Prostate gland (tissue), 2 donors: Measurements from ENCODE around the gene TACR2. TPM values are rescaled to one million over a fixed set of nuclear protein-coding genes. Genes with fewer than 3 reads are reported as not detected.

Experiments used
- DNase-seq: peaks from one replicate; pipeline ENCODE4 v3.0.0-alpha.2; 2019; ENCODE audit warnings: low spot score
- H3K27ac ChIP-seq, 2 donors: fragments of 200-600 bp; sonication (generic); 2 replicates each; pipeline ENCODE4 v1.5.1; 2017 to 2019
- H3K27me3 ChIP-seq: fragments of 200-600 bp; sonication (generic); replicated peaks from 2 replicates; pipeline ENCODE4 v1.5.1; 2019; ENCODE audit not compliant: insufficient read depth
- H3K36me3 ChIP-seq, 2 donors: fragments of 200-600 bp; sonication (generic); 1 replicate in 1 of 2; 2 replicates in 1 of 2; pipeline versions ENCODE4 v1.5.1 to v1.8.1; 2017 to 2019
- H3K4me1 ChIP-seq: fragments of 200-600 bp; sonication (generic); replicated peaks from 2 replicates; pipeline ENCODE4 v1.5.1; 2019
- H3K4me3 ChIP-seq, 2 donors: fragments of 200-600 bp; sonication (generic); 2 replicates each; pipeline ENCODE4 v1.5.1; 2017 to 2019
- H3K9me3 ChIP-seq: fragments of 200-600 bp; sonication (generic); 2 replicates; pipeline ENCODE4 v1.5.1; 2017
- CTCF ChIP-seq, 4 experiments: fragments of 200-600 bp in 2 of 4; fragments of 450-650 bp in 2 of 4; sonication (generic) in 2 of 4; IDR thresholded peaks; 1 replicate in 3 of 4; 2 replicates in 1 of 4; pipeline ENCODE4 v1.5.1; 2016 to 2019; ENCODE audit warnings: antibody characterized with exemption in 4 of 4, mild to moderate bottlenecking in 2 of 4, moderate library complexity in 2 of 4
- POLR2A ChIP-seq: fragments of 450-650 bp; IDR thresholded peaks from one replicate; pipeline ENCODE4 v1.6.1; 2016; ENCODE audit warnings: antibody characterized with exemption, mild to moderate bottlenecking
- POLR2AphosphoS5 ChIP-seq: sonication (generic); formaldehyde crosslinking; IDR thresholded peaks from one replicate; pipeline ENCODE4 v1.6.1; 2017; ENCODE audit warnings: antibody characterized with exemption
- WGBS: methylation state at CpG from one replicate; pipeline ENCODE4 v1.1.5; 2018; 5-methylcytosine and 5-hydroxymethylcytosine counted together
- intact Hi-C: fragments of 100-400 bp; cut with DNase I; formaldehyde crosslinking; loops from one replicate; pipeline ENCODE4 v1.14.2; 2022
- total RNA-seq, 2 donors: library from RNA; depleted of rRNA; stranded (reverse); fragments of >200 nt; gene quantifications; one replicate each; pipeline ENCODE4 v1.1.0, GENCODE V29; 2016

The TACR2 gene
- total RNA-seq, 2 donors from 2014 or later: 0.77 to 2.4 TPM

DNA sequence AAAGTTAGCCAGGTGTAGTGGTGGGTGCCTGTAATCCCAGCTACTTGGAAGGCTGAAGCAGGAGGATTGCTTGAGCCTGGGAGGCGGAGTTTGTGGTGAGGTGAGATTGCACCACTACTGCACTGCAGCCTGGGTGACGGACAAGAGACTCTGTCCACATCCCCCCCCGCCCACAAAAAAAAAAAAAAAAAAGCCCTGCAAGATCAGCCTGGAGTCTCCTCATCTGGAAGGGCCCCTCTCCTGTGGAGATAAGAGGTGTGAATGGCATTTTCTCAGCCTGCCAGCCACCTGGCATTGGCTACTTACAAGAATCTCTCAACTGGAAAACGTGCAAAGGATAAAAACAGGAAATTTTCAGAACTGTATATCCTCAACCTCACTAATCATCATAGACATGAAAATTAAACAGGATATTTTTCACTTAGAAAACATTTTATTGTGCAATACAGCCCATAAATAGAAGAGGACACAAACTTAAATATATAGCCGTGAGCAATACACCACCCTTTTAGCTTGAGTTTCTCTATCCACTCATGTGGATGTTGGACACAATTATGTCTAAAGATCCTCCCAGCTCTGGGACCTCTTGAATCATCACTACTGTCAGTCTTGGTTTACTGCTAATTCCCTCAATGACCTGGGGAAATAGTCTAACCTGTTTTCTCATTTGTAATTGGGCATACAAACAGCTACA lies 23.2 kb upstream of the TACR2 start:
- peak; percentile 30 for DNase-seq
- Histone ChIP-seq H3K9me3 (no peaks in the 10 kb centered on the region), H3K36me3 (no peaks in the 10 kb centered on the region), H3K27ac (no peak overlapping the region), H3K27me3 (no peaks in the 10 kb centered on the region), H3K4me1 (no peaks in the 10 kb centered on the region), H3K4me3 (no peak overlapping the region)
- no peak for TF ChIP-seq POLR2AphosphoS5
- no peak for TF ChIP-seq POLR2A
- TF ChIP-seq CTCF (IDR thresholded peaks at IDR 0.05): no peak
- intact Hi-C loops: no loop called here
- WGBS: 44% methylated on average over 5 of the region's 5 CpGs

DNA sequence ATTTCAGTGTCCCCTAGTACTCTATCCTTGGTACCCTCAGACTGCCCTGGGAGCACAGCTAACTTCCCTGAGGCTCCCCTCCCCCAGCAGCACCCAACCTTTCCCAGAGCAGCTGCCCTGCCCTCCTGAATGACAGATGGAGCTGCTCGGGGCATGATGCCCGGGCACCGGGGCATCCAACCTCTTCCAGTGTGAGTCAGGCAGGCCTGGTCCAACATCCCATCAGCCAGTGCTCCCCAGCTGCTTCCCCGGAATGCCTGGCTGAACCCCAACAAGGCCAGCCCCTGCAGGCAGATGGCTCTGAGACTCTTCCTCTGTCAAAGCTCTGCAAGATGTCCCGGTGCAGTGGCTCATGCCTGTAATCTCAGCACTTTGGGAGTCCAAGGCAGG lies 22.6 kb upstream of the TACR2 start:
- H3K9me3 ChIP-seq: no peaks in the 10 kb centered on the region
- H3K4me3 ChIP-seq: no peak overlapping the region
- 21% methylated on average over 5 of the region's 5 CpGs for WGBS
- peak; percentile 31 for DNase-seq
- H3K36me3 ChIP-seq: no peaks in the 10 kb centered on the region
- TF ChIP-seq POLR2A (no peak), CTCF (IDR thresholded peaks at IDR 0.05) (no peak), POLR2AphosphoS5 (no peak)
- H3K27me3 ChIP-seq: no peaks in the 10 kb centered on the region
- H3K4me1 ChIP-seq: no peaks in the 10 kb centered on the region
- H3K27ac ChIP-seq: peak overlapping the region; percentile 9 to 18
- intact Hi-C loops: no loop called here

- H3K4me1 ChIP-seq: no peaks in the 10 kb centered on the region
- DNase-seq: peak; percentile 27
- H3K27ac ChIP-seq: peak overlapping the region; percentile 9 to 18
- H3K36me3 ChIP-seq: no peaks in the 10 kb centered on the region
- intact Hi-C loops: no loop called here
- no peak overlapping the region for H3K4me3 ChIP-seq
- H3K9me3 ChIP-seq: no peaks in the 10 kb centered on the region
- 27% methylated on average over 10 of the region's 10 CpGs for WGBS
- TF ChIP-seq POLR2AphosphoS5 (peak; percentile 32), CTCF (IDR thresholded peaks at IDR 0.05) (no peak)
- H3K27me3 ChIP-seq: no peaks in the 10 kb centered on the region
Observed at GRCh38 chr10:69438536-69439349, 22.0 kb upstream of the TACR2 start.

GRCh38 chr10:69437321-69438259 lies 20.9 kb upstream of the TACR2 start:
- no peaks in the 10 kb centered on the region for H3K9me3 ChIP-seq
- no peak for TF ChIP-seq POLR2A
- no peak for TF ChIP-seq CTCF (IDR thresholded peaks at IDR 0.05)
- no peak for TF ChIP-seq POLR2AphosphoS5
- no peak for DNase-seq
- WGBS: 90% methylated on average over 13 of the region's 13 CpGs
- intact Hi-C loops: no loop called here
- H3K4me3 ChIP-seq: no peak overlapping the region
- no peaks in the 10 kb centered on the region for H3K4me1 ChIP-seq
- peak overlapping the region in 1 of 2 donors; percentile 9 for H3K27ac ChIP-seq
- no peaks in the 10 kb centered on the region for H3K27me3 ChIP-seq
- no peaks in the 10 kb centered on the region for H3K36me3 ChIP-seq
